A673 (cell line): ENCODE data around the gene PAQR7. TPM values are rescaled to one million over a fixed set of nuclear protein-coding genes. Genes with fewer than 3 reads are reported as not detected.

Source experiments
- BruUV-seq: library from RNA; stranded (reverse); fragments of 400-500 nt; replicated peaks from 2 replicates; lab custom pipeline; 2021; lab: Mats Ljungman, UMichigan
- CTCF ChIA-PET: fragments of 300-600 bp; sonication (Branson Sonifier 250); formaldehyde crosslinking; loops from one replicate; lab custom pipeline; 2022; ENCODE audit warnings: antibody characterized with exemption; lab: Charles Lee
- POLR2A ChIA-PET: fragments of 300-600 bp; sonication (Branson Sonifier 250); formaldehyde crosslinking; loops from one replicate; lab custom pipeline; 2022; ENCODE audit warnings: antibody characterized with exemption; ENCODE audit not compliant: low non-redundant PET; lab: Charles Lee
- DNase-seq: peaks from one replicate; pipeline ENCODE4 v3.0.0-alpha.2; 2015; ENCODE audit warnings: low spot score
- H3K27ac ChIP-seq: fragments of 200-600 bp; sonication (generic); 2 replicates; pipeline ENCODE4 v1.5.1; 2016; ENCODE audit warnings: mixed run types, low read depth, mild to moderate bottlenecking, mixed read lengths, antibody characterized with exemption, low read length; ENCODE audit not compliant: poor library complexity, severe bottlenecking
- H3K27me3 ChIP-seq: fragments of 200-600 bp; sonication (generic); replicated peaks from 2 replicates; pipeline ENCODE4 v1.6.1; 2017; ENCODE audit warnings: mixed run types, low read depth, mild to moderate bottlenecking, mixed read lengths, antibody characterized with exemption, low read length; ENCODE audit not compliant: insufficient read depth, poor library complexity
- H3K36me3 ChIP-seq: fragments of 200-600 bp; sonication (generic); 2 replicates; pipeline ENCODE4 v1.6.1; 2016; ENCODE audit warnings: mixed run types, mild to moderate bottlenecking, mixed read lengths, antibody characterized with exemption, low read length; ENCODE audit not compliant: insufficient read depth, poor library complexity, severe bottlenecking
- H3K4me1 ChIP-seq: fragments of 200-600 bp; sonication (generic); 2 replicates; pipeline ENCODE4 v1.6.1; 2017; ENCODE audit warnings: mixed run types, mild to moderate bottlenecking, mixed read lengths, antibody characterized with exemption, low read length; ENCODE audit not compliant: insufficient read depth, poor library complexity, severe bottlenecking
- H3K4me3 ChIP-seq: fragments of 200-600 bp; sonication (generic); 2 replicates; pipeline ENCODE4 v1.5.1; 2016; ENCODE audit warnings: low read depth, mixed run types, mild to moderate bottlenecking, mixed read lengths, low read length; ENCODE audit not compliant: poor library complexity, severe bottlenecking
- H3K9me3 ChIP-seq: fragments of 200-600 bp; sonication (generic); 2 replicates; pipeline ENCODE4 v1.6.1; 2016; ENCODE audit warnings: mixed run types, low read depth, mild to moderate bottlenecking, mixed read lengths, antibody characterized with exemption, low read length; ENCODE audit not compliant: poor library complexity, severe bottlenecking
- CTCF ChIP-seq: fragments of 300-800, 200-600 bp; sonication (generic); conservative IDR thresholded peaks from 2 replicates; pipeline ENCODE4 v1.5.1; 2017; ENCODE audit warnings: low read depth, mild to moderate bottlenecking, antibody characterized with exemption, low read length, moderate library complexity, mixed read lengths
- EZH2 ChIP-seq: fragments of 200-600 bp; sonication (generic); IDR thresholded peaks from 2 replicates; pipeline ENCODE4 v1.6.1; 2017; ENCODE audit warnings: borderline replicate concordance, low read depth, mild to moderate bottlenecking, mixed read lengths, antibody characterized with exemption, low read length; ENCODE audit not compliant: poor library complexity, severe bottlenecking
- intact Hi-C: fragments of 100-400 bp; cut with micrococcal nuclease; formaldehyde crosslinking; loops from one replicate; pipeline ENCODE4 v1.10.0; 2022; ENCODE audit not compliant: unreplicated experiment
- total RNA-seq: library from RNA; stranded (reverse); gene quantifications from 2 replicates; pipeline ENCODE4 v1.2.3, GENCODE V29; 2021

The PAQR7 gene
- total RNA-seq, 1 experiment from 2014 or later = 2.9 TPM

GRCh38 chr1:25837262-25837875 lies 38.1 kb downstream of the PAQR7 start:
- Histone ChIP-seq H3K4me3 (no peak overlapping the region), H3K4me1 (peaks cover 11% of the 10 kb centered on the region), H3K27me3 (no peaks in the 10 kb centered on the region), H3K36me3 (peaks cover 45% of the 10 kb centered on the region), H3K9me3 (no peaks in the 10 kb centered on the region), H3K27ac (no peak overlapping the region)
- no peak for DNase-seq
- intact Hi-C loops = loop anchor here (10.0 kb wide), 1 partner anchor 157 kb away; the partner anchor contains the start of gene PAFAH2
- POLR2A ChIA-PET = no interaction called here
- no TSS peak for BruUV-seq
- no peak for TF ChIP-seq EZH2
- TF ChIP-seq CTCF = peak; percentile 46
- CTCF ChIA-PET = interaction anchor here (0.5 kb wide), 1 partner anchor 15 kb away, joined by 5 read pairs; no protein-coding TSS in a partner anchor

- Histone ChIP-seq H3K36me3 (peaks cover 52% of the 10 kb centered on the region), H3K27ac (no peak overlapping the region), H3K9me3 (no peaks in the 10 kb centered on the region), H3K4me1 (peaks cover 16% of the 10 kb centered on the region), H3K4me3 (no peak overlapping the region), H3K27me3 (no peaks in the 10 kb centered on the region)
- TF ChIP-seq CTCF = no peak
- TF ChIP-seq EZH2 = no peak
- ChIA-PET CTCF (interaction anchor here (0.6 kb wide), 1 partner anchor 49 kb away, joined by 6 read pairs; no protein-coding TSS in a partner anchor), POLR2A (no interaction called here)
- no TSS peak for BruUV-seq
- DNase-seq = peak; percentile 38
- intact Hi-C loops = loop anchor here (10.0 kb wide), 1 partner anchor 158 kb away; the partner anchor contains the start of gene PAFAH2
These were observed 38.8 kb downstream of the PAQR7 start for GRCh38 chr1:25836695-25837094.

- POLR2A ChIA-PET = interaction anchor here (0.6 kb wide), 1 partner anchor 69 kb away, joined by 4 read pairs; no protein-coding TSS in a partner anchor
- DNase-seq = no peak
- Histone ChIP-seq H3K27me3 (no peaks in the 10 kb centered on the region), H3K4me1 (peaks cover 16% of the 10 kb centered on the region), H3K27ac (no peak overlapping the region), H3K4me3 (no peak overlapping the region), H3K36me3 (peaks cover 70% of the 10 kb centered on the region), H3K9me3 (no peaks in the 10 kb centered on the region)
- BruUV-seq = no TSS peak
- CTCF ChIA-PET = no interaction called here
- TF ChIP-seq CTCF (no peak), EZH2 (no peak)
- intact Hi-C loops = loop anchor here (10.0 kb wide), 1 partner anchor 160 kb away; the partner anchor contains the start of gene PAFAH2
These were observed 40.6 kb downstream of the PAQR7 start for GRCh38 chr1:25834894-25835293.
